Gastrocnemius medialis (tissue), 4 donors: Measurements from ENCODE around the gene LMO7.
A peak's percentile ranks its signal among the peaks of the same experiment; 100 is the strongest.

Experiments used
- POLR2A ChIP-seq, 2 donors: fragments of 450-650 bp; IDR thresholded peaks; one replicate each; pipeline ENCODE4 v1.6.1; 2017; ENCODE audit warnings: antibody characterized with exemption in 2 of 2, mild to moderate bottlenecking in 2 of 2, moderate library complexity in 2 of 2
- TF ChIP-seq, protein P1 (sequence below), 5 experiments: fragments of 450-650 bp in 3 of 5; fragments of 200-600 bp in 2 of 5; sonication (generic) in 2 of 5; IDR thresholded peaks in 4 of 5; conservative IDR thresholded peaks in 1 of 5; 1 replicate in 4 of 5; 2 replicates in 1 of 5; pipeline ENCODE4 v1.5.1; 2016 to 2019; ENCODE audit warnings: antibody characterized with exemption in 5 of 5, mild to moderate bottlenecking in 3 of 5, moderate library complexity in 3 of 5

DNA sequence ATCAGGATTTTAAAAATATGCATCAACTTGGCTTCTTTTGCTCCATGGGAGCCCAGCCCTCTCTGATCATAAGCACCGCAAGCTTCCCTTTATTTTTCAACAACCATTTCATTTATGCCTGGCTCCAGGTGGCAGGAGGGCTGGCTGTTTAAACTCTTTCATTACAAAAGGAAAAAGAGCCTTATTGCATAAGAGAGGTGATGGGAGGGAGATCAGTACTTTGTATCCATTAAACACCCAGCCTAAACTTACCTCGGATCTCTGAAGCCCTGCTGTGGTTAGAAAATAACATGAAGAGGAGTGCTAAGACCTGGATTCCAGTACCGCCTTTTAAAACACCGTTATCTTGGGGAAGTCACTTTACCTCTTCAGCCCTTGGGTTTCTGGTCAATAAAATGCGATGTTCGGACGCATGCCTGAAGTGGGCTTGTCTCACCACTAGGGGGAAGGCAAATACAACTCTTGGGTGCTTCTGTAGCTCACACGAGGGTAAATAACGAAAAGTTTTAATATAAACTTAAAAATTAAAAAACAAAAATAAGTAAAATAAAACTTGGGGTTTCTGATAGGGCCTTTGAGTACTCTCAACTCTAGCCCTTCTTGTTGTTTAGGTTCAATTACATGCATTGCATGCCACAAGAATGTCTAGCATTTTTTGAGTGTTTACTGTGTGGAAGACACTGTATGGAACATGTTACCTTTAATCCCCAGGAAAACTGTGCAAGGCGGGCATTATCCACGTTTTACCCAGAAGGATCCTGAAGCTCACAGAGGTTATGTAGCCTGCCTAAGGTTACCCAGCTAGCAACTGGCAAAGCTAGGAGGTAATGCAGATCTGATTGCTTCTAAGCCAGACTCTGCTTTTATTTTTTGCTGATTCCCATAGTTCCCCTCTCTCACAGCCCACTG lies 240.3 kb downstream of the LMO7 start:
- TF ChIP-seq, protein P1, sequence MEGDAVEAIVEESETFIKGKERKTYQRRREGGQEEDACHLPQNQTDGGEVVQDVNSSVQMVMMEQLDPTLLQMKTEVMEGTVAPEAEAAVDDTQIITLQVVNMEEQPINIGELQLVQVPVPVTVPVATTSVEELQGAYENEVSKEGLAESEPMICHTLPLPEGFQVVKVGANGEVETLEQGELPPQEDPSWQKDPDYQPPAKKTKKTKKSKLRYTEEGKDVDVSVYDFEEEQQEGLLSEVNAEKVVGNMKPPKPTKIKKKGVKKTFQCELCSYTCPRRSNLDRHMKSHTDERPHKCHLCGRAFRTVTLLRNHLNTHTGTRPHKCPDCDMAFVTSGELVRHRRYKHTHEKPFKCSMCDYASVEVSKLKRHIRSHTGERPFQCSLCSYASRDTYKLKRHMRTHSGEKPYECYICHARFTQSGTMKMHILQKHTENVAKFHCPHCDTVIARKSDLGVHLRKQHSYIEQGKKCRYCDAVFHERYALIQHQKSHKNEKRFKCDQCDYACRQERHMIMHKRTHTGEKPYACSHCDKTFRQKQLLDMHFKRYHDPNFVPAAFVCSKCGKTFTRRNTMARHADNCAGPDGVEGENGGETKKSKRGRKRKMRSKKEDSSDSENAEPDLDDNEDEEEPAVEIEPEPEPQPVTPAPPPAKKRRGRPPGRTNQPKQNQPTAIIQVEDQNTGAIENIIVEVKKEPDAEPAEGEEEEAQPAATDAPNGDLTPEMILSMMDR (IDR thresholded peaks at IDR 0.05 in 4 of 5, conservative IDR thresholded peaks at IDR 0.05 in 1 of 5): peak; percentile 78 to 88 (median 80)
- no peak for TF ChIP-seq POLR2A (IDR thresholded peaks at IDR 0.05)
